HCT116 (cell line): ENCODE measurements around the gene GSDMA. TPM values are rescaled to one million over a fixed set of nuclear protein-coding genes. Genes with fewer than 3 reads are reported as not detected.

Source experiments
- ATAC-seq: fragments of 200-7000 bp; cut with Tn5 transposase; 2 replicates; pipeline ENCODE4 v1.9.1; 2020; ENCODE audit warnings: mild to moderate bottlenecking, moderate library complexity
- BruUV-seq: library from RNA; stranded (reverse); fragments of 400-500 nt; replicated peaks from 2 replicates; lab custom pipeline; 2021; lab: Mats Ljungman, UMichigan
- CTCF ChIA-PET: fragments of 300-600 bp; sonication (Branson Sonifier 250); formaldehyde crosslinking; loops from one replicate; lab custom pipeline; 2021; ENCODE audit warnings: antibody characterized with exemption; lab: Charles Lee
- POLR2A ChIA-PET: fragments of 300-600, 350-600 bp; sonication (Branson Sonifier 250); formaldehyde crosslinking; loops from one replicate; lab custom pipeline; 2021; ENCODE audit warnings: antibody characterized with exemption; lab: Charles Lee
- RAD21 ChIA-PET, 2 experiments: fragments of 300-600 bp; sonication (Branson Sonifier 250); formaldehyde crosslinking; loops; one replicate each; lab custom pipeline; 2023; ENCODE audit warnings: low total read pairs in 2 of 2; ENCODE audit not compliant: uncharacterized antibody in 2 of 2, unreplicated experiment in 2 of 2, low non-redundant PET in 1 of 2; lab: Charles Lee
- DNase-seq: peaks from one replicate; pipeline ENCODE4 v3.0.0-alpha.2; 2010; ENCODE audit warnings: low read depth, low spot score
- H2AFZ ChIP-seq: fragments of 200-600 bp; shearing (Covaris generic), sonication (generic); 2 replicates; pipeline ENCODE4 v1.6.1; 2017; ENCODE audit warnings: low read depth, mixed run types, mixed read lengths, antibody characterized with exemption, low read length; ENCODE audit not compliant: poor library complexity, severe bottlenecking
- H3K27ac ChIP-seq: 2 replicates; pipeline ENCODE4 v1.5.1; 2012; ENCODE audit warnings: low read depth, low read length
- H3K27me3 ChIP-seq: fragments of 200-600 bp; sonication (generic); 2 replicates; pipeline ENCODE4 v1.6.1; 2016; ENCODE audit warnings: mixed run types, low read length, mixed read lengths; ENCODE audit not compliant: insufficient read depth
- H3K36me3 ChIP-seq, 2 experiments: fragments of 200-500 bp in 1 of 2; fragments of 200-600 bp in 1 of 2; sonication (Bioruptor generic) in 1 of 2; sonication (generic) in 1 of 2; 2 replicates each; pipeline versions ENCODE4 v1.5.1 to v1.6.1; 2014 to 2016; ENCODE audit warnings: low read length in 2 of 2, inconsistent platforms in 1 of 2, mixed read lengths in 1 of 2, mixed run types in 1 of 2; ENCODE audit not compliant: insufficient read depth in 2 of 2, control insufficient read depth in 1 of 2
- H3K4me1 ChIP-seq, 2 experiments: fragments of 200-600 bp in 1 of 2; sonication (generic) in 1 of 2; 2 replicates each; pipeline versions ENCODE4 v1.5.1 to v1.6.1; 2012 to 2017; ENCODE audit warnings: low read length in 2 of 2, inconsistent platforms in 1 of 2, mild to moderate bottlenecking in 1 of 2, mixed read lengths in 1 of 2, mixed run types in 1 of 2, moderate library complexity in 1 of 2; ENCODE audit not compliant: insufficient read depth in 2 of 2, control insufficient read depth in 1 of 2
- H3K4me2 ChIP-seq: fragments of 200-600 bp; sonication (generic); 2 replicates; pipeline ENCODE4 v1.6.1; 2017; ENCODE audit warnings: mixed run types, low read length, mixed read lengths
- H3K4me3 ChIP-seq, 2 experiments: fragments of 200-600 bp in 1 of 2; sonication (generic) in 1 of 2; replicated peaks in 1 of 2; 2 replicates each; pipeline ENCODE4 v1.5.1; 2011 to 2016; ENCODE audit warnings: low read length in 2 of 2, control low read depth in 1 of 2, low read depth in 1 of 2, mild to moderate bottlenecking in 1 of 2, mixed read lengths in 1 of 2, mixed run types in 1 of 2
- H3K79me2 ChIP-seq: fragments of 200-600 bp; sonication (generic); 2 replicates; pipeline ENCODE4 v1.6.1; 2017; ENCODE audit warnings: mild to moderate bottlenecking, mixed run types, low read length, moderate library complexity, mixed read lengths; ENCODE audit not compliant: insufficient read depth
- H3K9ac ChIP-seq: fragments of 200-600 bp; sonication (generic); 2 replicates; pipeline ENCODE4 v1.6.1; 2016; ENCODE audit warnings: low read length, mixed read lengths
- H3K9me2 ChIP-seq: fragments of 200-600 bp; sonication (generic), shearing (Covaris generic); 2 replicates; pipeline ENCODE4 v1.6.1; 2017; ENCODE audit warnings: mixed run types, mild to moderate bottlenecking, moderate library complexity; ENCODE audit not compliant: insufficient read depth
- H3K9me3 ChIP-seq, 2 experiments: fragments of 200-500 bp in 1 of 2; fragments of 200-600 bp in 1 of 2; sonication (Bioruptor generic) in 1 of 2; sonication (generic) in 1 of 2; 2 replicates each; pipeline ENCODE4 v1.6.1; 2014 to 2017; ENCODE audit warnings: low read length in 2 of 2, mixed read lengths in 2 of 2, inconsistent platforms in 1 of 2, low read depth in 1 of 2, mild to moderate bottlenecking in 1 of 2, mixed run types in 1 of 2, moderate library complexity in 1 of 2; ENCODE audit not compliant: control insufficient read depth in 1 of 2, insufficient read depth in 1 of 2
- H4K20me1 ChIP-seq: fragments of 200-600 bp; sonication (generic), shearing (Covaris generic); 2 replicates; pipeline ENCODE4 v1.6.1; 2017; ENCODE audit warnings: mixed run types, mild to moderate bottlenecking, moderate library complexity; ENCODE audit not compliant: insufficient read depth
- CBX3 ChIP-seq: IDR thresholded peaks from 2 replicates; pipeline ENCODE4 v1.6.1; 2012; ENCODE audit warnings: low read depth
- EGR1 ChIP-seq: IDR thresholded peaks from 2 replicates; pipeline ENCODE4 v1.6.1; 2012; ENCODE audit warnings: low read depth
- ELF1 ChIP-seq: IDR thresholded peaks from 2 replicates; pipeline ENCODE4 v1.6.1; 2012; ENCODE audit warnings: low read depth, borderline replicate concordance
- EZH2 ChIP-seq: fragments of 200-600 bp; sonication (generic); IDR thresholded peaks from 2 replicates; pipeline ENCODE4 v1.6.1; 2017; ENCODE audit warnings: antibody characterized with exemption, mixed run types
- JUND ChIP-seq: IDR thresholded peaks from 2 replicates; pipeline ENCODE4 v1.6.1; 2012
- POLR2A ChIP-seq: IDR thresholded peaks from 2 replicates; pipeline ENCODE4 v1.7.0; 2011; ENCODE audit warnings: borderline replicate concordance; ENCODE audit not compliant: insufficient read depth, insufficient read length; ENCODE audit errors: extremely low read depth
- POLR2AphosphoS5 ChIP-seq: IDR thresholded peaks from 2 replicates; pipeline ENCODE4 v1.6.1; 2011; ENCODE audit warnings: mild to moderate bottlenecking, low read depth, low read length, moderate library complexity
- SIN3A ChIP-seq: IDR thresholded peaks from 2 replicates; pipeline ENCODE4 v1.6.1; 2012; ENCODE audit warnings: low read depth
- SP1 ChIP-seq: IDR thresholded peaks from 2 replicates; pipeline ENCODE4 v1.6.1; 2012; ENCODE audit warnings: low read depth
- SRF ChIP-seq: IDR thresholded peaks from 2 replicates; pipeline ENCODE4 v1.6.1; 2012; ENCODE audit warnings: low read depth
- YY1 ChIP-seq: IDR thresholded peaks from 2 replicates; pipeline ENCODE4 v1.6.1; 2011; ENCODE audit warnings: low read length, low read depth, moderate library complexity, mild to moderate bottlenecking; ENCODE audit not compliant: insufficient replicate concordance; ENCODE audit errors: extremely low read depth
- ZNF274 ChIP-seq: fragments of 200-500 bp; sonication (Bioruptor generic); IDR thresholded peaks from 2 replicates; pipeline ENCODE4 v1.6.1; 2014; ENCODE audit warnings: mild to moderate bottlenecking, low read depth, low read length, inconsistent platforms
- intact Hi-C: fragments of 100-400 bp; cut with micrococcal nuclease; formaldehyde crosslinking; loops from 2 replicates; pipeline ENCODE4 v1.10.0; 2022
- total RNA-seq: library from RNA; stranded (reverse); gene quantifications from one replicate; pipeline ENCODE4 v1.2.1, GENCODE V29; 2021; ENCODE audit not compliant: unreplicated experiment
- TF ChIP-seq, protein P1 (sequence below): IDR thresholded peaks from 2 replicates; pipeline ENCODE4 v1.6.1; 2012
- TF ChIP-seq, protein P2 (sequence below): IDR thresholded peaks from 2 replicates; pipeline ENCODE4 v1.6.1; 2012
- TF ChIP-seq, protein P3 (sequence below): IDR thresholded peaks from 2 replicates; pipeline ENCODE4 v1.6.1; 2012; ENCODE audit warnings: low read depth

Gene GSDMA
- total RNA-seq, 1 experiment from 2014 or later: not detected

DNA sequence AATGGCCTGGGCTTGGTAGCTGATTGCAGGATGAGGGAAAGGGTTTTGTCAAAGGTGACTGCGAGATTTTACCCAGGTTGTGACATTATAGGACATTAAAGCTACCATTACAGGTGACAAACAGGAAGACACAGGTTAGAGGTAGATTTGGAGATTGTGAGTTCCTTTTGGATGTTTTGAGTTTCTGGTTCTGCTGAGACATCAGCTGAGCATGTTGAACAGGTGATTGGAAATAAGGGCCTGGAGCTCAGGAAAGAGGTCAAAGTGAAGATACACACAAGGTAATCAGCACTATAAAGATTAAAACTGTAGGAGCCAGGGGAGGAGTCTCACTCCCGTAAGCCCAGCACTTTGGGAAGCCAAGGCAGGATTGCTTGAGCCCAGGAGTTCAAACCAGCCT is 6.0 kb downstream of the GSDMA start (continued):
- TF ChIP-seq ZNF274: no peak
- no peak for TF ChIP-seq POLR2A
- no peak for TF ChIP-seq SRF
- no peak for TF ChIP-seq EZH2
- TF ChIP-seq ELF1: no peak
- TF ChIP-seq JUND: no peak

DNA sequence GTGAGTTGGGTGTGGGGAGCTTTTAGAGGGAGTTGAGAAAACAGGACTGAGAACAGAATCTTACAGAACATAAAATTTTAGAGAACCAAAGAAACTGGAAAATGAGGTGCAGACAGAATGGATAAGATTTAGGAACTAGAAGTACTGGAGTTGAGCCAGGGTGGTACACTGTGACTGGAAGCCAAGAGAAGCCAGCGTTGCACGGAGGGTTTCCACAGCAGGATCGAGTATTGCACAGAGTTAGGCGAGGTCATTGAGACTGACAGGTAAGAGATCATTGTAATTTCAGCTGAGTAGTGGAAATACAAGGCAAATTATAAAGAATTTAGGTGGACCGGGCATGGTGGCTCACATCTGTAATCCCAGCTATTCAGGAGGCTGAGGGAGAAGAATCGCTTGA is 6.6 kb downstream of the GSDMA start:
- ChIA-PET CTCF (interaction anchor here (1.2 to 1.3 kb wide), 2 partner anchors 11 kb away, joined by 4 to 5 read pairs; partner anchors contain the start of gene PSMD3), RAD21 (no interaction called here)
- no peaks in the 10 kb centered on the region for H3K9me3 ChIP-seq
- H3K9ac ChIP-seq: no peak overlapping the region
- no peaks in the 10 kb centered on the region for H4K20me1 ChIP-seq
- no peaks in the 10 kb centered on the region for H3K36me3 ChIP-seq
- H2AFZ ChIP-seq: no peak overlapping the region
- TF ChIP-seq CBX3 (no peak), EGR1 (no peak)
- TF ChIP-seq, all 23 proteins: peak for 0
- no peak overlapping the region for H3K4me2 ChIP-seq
- BruUV-seq: no TSS peak
- POLR2A ChIA-PET: no interaction called here
- DNase-seq (no peak), ATAC-seq (no peak)
- H3K27me3 ChIP-seq: peaks cover 14% of the 10 kb centered on the region; the same call in 1 of the 2 replicates
- H3K4me3 ChIP-seq: no peak overlapping the region
- no peaks in the 10 kb centered on the region for H3K4me1 ChIP-seq
- intact Hi-C loops: no loop called here
- no peaks in the 10 kb centered on the region for H3K79me2 ChIP-seq
- H3K27ac ChIP-seq: no peak overlapping the region
- H3K9me2 ChIP-seq: no peaks in the 10 kb centered on the region

DNA sequence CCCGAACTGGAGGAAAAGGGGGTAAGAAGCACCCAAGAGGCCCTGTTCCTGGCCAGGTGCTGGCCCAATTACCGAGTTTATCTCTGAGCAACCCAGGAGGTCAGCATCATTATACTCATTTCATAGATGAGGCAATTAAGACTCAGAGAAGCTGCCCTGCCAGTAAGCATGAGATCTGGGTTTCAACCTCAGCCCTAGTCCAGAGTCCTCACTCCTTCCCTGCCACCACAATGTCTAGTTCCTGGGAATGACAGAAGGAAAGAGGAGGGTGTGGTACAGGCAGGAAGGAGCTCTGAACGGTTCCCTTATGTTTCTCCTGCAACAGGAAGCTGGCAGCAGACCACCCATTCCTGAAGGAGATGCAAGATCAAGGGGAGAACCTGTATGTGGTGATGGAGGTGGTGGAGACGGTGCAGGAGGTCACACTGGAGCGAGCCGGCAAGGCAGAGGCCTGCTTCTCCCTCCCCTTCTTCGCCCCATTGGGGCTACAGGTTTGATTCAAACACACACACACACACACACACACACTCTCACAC is 7.4 kb downstream of the GSDMA start:
- H3K4me2 ChIP-seq: no peak overlapping the region
- no peak overlapping the region for H3K9ac ChIP-seq
- DNase-seq (no peak), ATAC-seq (no peak)
- H3K27me3 ChIP-seq: peaks cover 14% of the 10 kb centered on the region; the same call in 1 of the 2 replicates
- H2AFZ ChIP-seq: no peak overlapping the region
- RAD21 ChIA-PET: no interaction called here
- no TSS peak for BruUV-seq
- H3K4me3 ChIP-seq: no peak overlapping the region
- POLR2A ChIA-PET: no interaction called here
- H3K27ac ChIP-seq: no peak overlapping the region
- intact Hi-C loops: no loop called here
- no peaks in the 10 kb centered on the region for H3K9me2 ChIP-seq
- CTCF ChIA-PET: no interaction called here
- H3K36me3 ChIP-seq: no peaks in the 10 kb centered on the region
- H3K4me1 ChIP-seq: no peaks in the 10 kb centered on the region
- TF ChIP-seq SP1 (no peak), SIN3A (no peak), POLR2AphosphoS5 (no peak), YY1 (no peak)
- TF ChIP-seq, protein P1, sequence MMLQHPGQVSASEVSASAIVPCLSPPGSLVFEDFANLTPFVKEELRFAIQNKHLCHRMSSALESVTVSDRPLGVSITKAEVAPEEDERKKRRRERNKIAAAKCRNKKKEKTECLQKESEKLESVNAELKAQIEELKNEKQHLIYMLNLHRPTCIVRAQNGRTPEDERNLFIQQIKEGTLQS: no peak
- TF ChIP-seq, protein P2, sequence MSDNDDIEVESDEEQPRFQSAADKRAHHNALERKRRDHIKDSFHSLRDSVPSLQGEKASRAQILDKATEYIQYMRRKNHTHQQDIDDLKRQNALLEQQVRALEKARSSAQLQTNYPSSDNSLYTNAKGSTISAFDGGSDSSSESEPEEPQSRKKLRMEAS: no peak
- TF ChIP-seq, protein P3, sequence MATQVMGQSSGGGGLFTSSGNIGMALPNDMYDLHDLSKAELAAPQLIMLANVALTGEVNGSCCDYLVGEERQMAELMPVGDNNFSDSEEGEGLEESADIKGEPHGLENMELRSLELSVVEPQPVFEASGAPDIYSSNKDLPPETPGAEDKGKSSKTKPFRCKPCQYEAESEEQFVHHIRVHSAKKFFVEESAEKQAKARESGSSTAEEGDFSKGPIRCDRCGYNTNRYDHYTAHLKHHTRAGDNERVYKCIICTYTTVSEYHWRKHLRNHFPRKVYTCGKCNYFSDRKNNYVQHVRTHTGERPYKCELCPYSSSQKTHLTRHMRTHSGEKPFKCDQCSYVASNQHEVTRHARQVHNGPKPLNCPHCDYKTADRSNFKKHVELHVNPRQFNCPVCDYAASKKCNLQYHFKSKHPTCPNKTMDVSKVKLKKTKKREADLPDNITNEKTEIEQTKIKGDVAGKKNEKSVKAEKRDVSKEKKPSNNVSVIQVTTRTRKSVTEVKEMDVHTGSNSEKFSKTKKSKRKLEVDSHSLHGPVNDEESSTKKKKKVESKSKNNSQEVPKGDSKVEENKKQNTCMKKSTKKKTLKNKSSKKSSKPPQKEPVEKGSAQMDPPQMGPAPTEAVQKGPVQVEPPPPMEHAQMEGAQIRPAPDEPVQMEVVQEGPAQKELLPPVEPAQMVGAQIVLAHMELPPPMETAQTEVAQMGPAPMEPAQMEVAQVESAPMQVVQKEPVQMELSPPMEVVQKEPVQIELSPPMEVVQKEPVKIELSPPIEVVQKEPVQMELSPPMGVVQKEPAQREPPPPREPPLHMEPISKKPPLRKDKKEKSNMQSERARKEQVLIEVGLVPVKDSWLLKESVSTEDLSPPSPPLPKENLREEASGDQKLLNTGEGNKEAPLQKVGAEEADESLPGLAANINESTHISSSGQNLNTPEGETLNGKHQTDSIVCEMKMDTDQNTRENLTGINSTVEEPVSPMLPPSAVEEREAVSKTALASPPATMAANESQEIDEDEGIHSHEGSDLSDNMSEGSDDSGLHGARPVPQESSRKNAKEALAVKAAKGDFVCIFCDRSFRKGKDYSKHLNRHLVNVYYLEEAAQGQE: no peak
- TF ChIP-seq, all 23 proteins: peak for 0
- Histone ChIP-seq H4K20me1 (no peaks in the 10 kb centered on the region), H3K9me3 (no peaks in the 10 kb centered on the region), H3K79me2 (no peaks in the 10 kb centered on the region)
